Left hindlimb (tissue), 1 donor: Measurements from ENCODE around the gene BANK1.
"Not testable (repeated sequence)": the region's sequence is repeated elsewhere in the genome, so short reads cannot be mapped to it uniquely, and the experiment has no call there.

Experiments used
- DNase-seq: peaks from one replicate; pipeline ENCODE4 v3.0.0-alpha.2; 2018

BANK1 gene

DNA sequence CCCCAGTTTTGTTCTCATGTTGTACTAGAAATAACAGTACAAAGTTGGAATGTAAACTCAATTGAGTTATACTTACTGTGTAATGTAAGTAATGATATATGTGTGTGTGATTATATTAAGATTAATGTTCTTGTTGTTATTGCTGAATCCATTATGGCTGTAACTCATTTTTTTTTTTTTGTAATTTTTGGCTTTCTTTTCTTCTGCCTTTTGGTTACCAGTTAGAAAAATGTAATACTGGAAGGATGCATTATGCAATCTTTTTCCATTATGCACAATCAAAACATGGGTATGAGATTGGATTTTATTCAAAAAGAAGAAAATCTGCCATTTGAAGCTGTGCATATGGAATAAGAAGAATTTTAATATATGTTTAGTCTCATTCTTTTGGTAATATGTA lies 34.0 kb downstream of the BANK1 start:
- DNase-seq: no peak

DNA sequence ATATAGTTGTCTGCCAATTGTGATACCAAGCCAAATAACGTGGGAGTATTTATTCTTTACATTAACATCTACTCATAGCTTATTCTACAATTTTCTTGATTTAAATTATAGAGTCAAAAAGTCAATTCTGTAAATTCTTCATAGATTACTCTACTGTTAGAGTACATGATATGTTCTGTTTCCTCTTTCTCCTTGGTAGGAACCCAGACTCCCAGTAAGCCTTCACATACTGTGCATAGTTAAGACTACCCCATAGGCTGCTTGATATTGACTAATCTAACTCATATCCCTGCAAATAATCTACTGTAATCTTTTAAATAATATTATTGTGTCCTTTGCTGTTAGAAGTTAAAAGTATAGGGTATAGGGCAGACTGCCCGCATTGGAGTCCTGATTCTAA lies 35.4 kb downstream of the BANK1 start:
- no peak for DNase-seq

GRCh38 chr4:101831816-101832215 lies 41.3 kb downstream of the BANK1 start:
- DNase-seq: no peak

DNA sequence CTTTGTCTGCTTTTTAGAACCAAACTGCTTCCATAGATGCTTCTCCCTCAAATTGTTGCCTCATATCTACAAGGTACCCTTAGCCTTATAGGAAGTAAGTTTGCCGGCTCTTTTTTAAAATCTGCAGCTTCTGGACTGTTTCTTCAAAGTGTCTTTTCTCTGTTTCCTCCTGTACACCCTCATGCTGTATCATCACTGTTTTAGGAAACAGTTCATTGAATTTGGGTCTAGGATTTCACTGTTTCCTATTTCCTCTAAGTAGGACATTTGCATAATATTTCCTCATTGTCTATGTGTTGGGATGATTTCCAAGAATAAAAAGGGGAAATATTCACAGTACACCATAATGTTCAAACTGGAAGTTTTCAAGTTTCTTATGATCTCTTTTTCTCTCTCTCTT lies 43.0 kb downstream of the BANK1 start:
- no peak for DNase-seq

DNA sequence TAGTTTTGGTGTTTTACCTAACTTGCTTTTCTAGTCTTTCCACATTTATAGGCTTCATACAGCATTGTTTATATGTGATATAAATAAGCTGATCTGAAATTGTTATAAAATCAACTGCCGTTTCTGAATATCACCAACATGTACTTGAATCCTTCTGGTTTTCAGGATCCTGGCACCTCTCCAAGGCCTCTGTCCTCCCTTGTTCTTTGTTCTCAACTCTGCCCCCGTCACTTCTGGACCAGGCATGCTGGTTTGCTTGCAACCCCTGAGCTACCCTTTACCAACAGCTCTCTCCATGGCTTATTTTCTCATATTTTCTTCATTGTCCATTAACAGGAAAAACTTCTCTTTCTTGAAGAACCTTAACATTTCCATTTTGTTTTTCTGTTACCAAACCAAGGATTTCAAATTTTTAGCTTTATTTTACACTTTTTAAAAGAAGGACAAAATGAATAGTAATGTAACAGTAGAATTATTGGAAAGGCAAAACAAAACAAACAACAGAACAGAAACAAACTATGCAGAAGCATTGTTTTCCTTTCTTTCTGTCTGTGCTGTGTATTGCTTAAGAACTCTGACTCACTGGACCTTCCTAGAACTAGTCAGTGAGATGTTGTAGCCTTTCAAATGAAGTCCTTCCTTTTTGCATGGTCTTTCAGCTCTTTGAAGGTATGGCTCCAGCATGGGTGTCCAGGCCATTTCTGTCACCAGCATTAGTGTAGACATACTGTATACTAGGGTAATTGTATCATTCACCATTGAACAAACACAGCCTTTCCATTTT lies 44.8 kb downstream of the BANK1 start:
- no peak for DNase-seq

DNA sequence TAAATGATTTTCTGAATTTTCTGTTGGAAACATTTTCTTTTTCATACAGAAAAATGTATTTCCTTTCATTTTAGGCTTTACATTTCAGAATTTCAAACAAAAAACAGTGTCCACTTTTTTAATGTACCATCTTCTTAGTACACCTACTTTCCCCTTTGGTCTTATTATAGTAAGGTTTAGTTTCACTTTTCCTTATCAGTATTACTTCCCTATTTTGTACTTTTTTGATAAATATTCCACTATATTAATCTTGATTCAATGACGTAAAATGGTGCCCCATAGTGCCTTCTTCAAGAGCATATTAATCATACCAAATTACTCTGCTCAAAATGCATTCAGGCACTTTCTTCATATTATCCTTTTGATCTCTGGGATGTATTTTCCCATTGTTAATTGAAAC lies 52.5 kb downstream of the BANK1 start:
- no peak for DNase-seq

- DNase-seq: no peak
Observed at GRCh38 chr4:101846550-101846949, 56.0 kb downstream of the BANK1 start.

DNA sequence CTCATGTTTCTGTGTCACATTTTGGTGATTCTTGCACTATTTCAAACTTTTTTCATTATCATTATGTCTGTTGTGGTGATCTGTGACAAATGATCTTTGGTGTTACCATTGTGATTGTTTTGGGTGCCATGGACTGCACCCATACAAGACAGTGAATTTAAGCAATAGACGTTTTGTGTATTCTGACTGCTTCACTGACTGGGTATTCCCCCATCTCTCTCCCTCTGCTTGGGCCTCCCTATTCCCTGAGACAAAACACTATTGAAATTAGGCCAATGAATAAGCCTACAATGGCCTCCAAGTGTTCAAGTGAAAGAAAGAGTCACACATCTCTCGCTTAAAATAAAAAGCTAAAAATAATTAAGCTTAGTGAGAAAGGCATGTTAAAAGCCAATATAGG lies 60.2 kb downstream of the BANK1 start:
- no peak for DNase-seq

DNA sequence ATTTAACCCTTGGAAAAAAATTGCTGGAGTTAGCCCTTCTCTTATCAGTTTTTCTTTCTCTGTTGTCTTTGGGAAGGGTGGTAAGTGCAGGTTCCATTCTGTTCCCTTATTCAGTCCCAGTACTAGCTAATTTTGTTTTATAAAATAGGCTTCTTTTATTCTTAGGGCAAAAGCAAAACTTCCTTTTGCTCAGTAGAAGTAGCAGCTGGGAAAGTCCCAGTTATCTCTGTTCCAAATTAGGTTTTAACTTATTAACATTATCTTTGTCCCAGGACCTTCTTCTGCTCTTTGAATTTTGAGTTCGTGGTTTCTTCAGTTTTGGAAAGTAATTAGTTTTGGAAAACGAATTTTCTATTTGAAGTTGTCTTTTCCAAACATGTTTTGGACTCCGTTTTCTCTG lies 61.1 kb downstream of the BANK1 start:
- no peak for DNase-seq

DNA sequence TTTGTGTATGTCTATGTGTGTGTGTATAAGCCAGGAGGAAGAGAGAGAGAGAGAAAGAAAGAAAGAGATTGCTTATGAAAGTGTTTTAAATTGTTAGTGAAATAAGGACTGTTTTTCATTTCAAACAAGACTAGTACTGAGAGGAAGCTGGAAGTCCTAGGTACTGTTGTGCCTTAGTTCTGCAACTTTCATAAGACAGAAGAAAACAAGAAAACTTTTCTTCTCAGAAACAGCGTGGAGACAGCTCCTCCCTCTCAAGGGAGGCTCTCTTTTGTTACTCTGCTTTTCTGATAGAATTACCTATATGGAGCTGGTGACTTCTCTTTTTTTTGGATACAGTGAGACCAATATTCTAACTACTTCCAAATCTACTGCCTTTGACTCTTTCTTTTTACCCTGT lies 62.5 kb downstream of the BANK1 start:
- no peak for DNase-seq

DNA sequence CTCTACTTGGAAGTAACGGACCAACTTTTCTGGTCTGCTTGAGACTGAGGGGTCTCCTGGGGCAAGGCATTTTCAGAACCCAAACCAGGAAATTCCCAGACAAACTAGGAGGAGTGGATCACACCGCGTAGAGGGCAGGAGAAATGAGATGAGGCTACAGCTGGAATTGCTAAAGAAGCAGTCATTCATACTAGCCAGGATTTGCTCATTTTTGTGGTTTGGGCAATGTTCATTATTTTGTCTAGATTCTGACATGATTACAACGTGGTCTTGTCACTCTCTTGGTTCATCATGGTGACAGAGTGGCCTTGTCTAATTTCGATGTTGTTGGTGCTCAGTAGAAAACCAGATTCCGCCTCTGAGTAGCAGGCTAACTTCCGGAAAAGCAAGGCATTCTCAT lies 63.2 kb downstream of the BANK1 start:
- DNase-seq: no peak

DNA sequence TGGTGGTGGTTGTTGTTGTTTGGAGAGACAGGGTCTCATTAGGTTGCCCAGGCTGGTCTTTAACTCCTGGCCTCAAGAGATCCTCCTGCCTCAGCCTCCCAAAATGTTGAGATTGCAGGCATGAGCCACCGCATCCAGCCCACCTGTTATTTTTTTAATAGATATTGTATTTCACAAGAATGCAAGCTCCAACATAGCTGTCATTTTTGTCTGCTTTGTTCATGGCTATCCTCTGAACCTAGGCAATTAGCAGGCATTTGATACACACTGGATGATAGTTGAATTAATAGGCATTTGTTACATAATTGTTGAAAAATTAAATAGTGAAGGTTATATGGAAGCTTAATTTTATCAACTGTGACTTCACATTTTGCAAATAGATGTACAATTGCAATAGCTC lies 64.7 kb downstream of the BANK1 start:
- no peak for DNase-seq

DNA sequence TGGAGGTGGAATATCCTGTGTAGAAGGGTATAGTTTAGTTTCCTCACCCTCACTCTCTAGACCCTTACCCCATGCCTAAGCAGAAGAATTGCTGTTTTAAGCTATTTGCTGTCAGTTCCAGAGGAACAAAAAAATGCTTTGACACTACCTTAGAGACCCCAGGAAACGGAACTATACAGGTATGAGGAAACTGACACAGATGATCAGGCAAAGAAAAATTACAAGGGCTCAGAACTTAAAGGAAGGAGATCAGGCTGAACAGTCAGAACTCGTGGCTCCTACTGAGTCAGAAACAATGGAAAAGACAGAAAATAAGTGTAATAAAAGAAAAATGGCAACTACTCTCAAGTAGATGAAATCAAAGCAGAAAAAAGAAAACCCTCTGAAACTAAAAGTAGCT lies 65.6 kb downstream of the BANK1 start:
- DNase-seq: no peak

GRCh38 chr4:101857176-101857575 lies 66.6 kb downstream of the BANK1 start:
- no peak for DNase-seq

DNA sequence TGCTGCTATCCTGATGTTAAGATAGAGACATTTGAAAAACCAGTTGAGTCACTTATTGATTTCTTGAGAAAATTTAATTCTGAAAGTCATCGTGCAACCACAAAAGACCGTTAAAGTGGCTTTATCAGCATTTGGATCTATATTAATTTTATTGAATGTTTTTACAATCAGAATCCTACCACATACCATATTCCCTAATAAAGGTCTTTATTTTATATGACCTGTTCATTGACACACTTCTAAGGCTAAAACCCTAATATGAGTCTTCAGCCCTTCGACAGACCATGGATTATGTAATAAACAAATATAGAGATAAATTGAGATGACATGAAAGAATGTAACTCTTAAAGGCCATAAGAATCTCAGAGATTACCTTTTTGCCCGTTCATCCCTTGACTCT lies 68.1 kb downstream of the BANK1 start:
- DNase-seq: no peak

DNA sequence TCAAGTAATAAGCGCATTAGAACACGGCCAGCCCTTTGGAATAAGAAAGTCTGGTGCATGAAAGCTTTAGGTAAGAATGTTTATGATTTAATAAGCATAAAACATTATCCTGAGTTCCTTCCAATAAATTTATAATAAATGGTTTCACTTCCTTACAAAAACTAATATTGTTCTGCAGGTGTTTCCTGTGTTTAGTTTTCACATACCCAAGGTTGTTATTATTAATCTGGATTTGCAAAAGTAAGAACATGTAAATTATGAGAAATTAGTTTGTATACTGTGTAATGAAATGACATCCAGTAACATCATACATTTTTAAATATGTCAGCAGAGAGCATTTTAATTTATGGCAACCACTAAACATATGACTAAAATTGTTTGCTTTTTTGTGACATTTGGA lies 72.1 kb downstream of the BANK1 start:
- DNase-seq: no peak

GRCh38 chr4:101864660-101865059 lies 74.1 kb downstream of the BANK1 start:
- no peak for DNase-seq

GRCh38 chr4:101865501-101866062 lies 75.1 kb downstream of the BANK1 start:
- DNase-seq: no peak

- no peak for DNase-seq
Observed at GRCh38 chr4:101870874-101871273, 80.3 kb downstream of the BANK1 start.

- DNase-seq: no peak
Observed at GRCh38 chr4:101871962-101872676, 81.6 kb downstream of the BANK1 start.

- no peak for DNase-seq
Observed at GRCh38 chr4:101885574-101885973, 95.0 kb downstream of the BANK1 start.

- DNase-seq: no peak
Observed at GRCh38 chr4:101886826-101887225, 96.3 kb downstream of the BANK1 start.

DNA sequence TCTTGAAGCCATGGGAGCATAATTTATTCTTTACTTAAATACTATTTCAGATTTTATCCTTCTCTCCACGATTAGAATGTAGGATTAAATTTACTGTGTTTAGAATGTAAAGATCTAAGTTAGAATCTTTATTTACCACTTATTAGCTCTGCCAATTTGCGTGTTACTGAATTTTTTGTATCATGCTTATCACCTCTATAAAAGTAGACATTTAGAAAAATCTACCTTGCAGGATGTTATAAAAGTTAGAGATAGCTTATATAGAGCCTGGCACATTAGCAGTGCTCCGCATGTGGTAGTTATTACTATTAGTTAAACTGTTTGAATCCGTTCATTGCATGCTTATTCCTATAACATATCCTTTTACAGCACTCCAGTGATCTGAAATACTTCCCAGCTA lies 97.9 kb downstream of the BANK1 start:
- no peak for DNase-seq

GRCh38 chr4:101905527-101905926 lies 115.0 kb downstream of the BANK1 start:
- DNase-seq: not testable (repeated sequence)
